GM21529 (cell line): ENCODE data around the gene CDH8.

ENCODE experiments used
- ATAC-seq: cut with Tn5 transposase; IDR thresholded peaks from one replicate; pipeline ENCODE4 v1.9.1; 2021; ENCODE audit not compliant: unreplicated experiment

Gene CDH8

DNA sequence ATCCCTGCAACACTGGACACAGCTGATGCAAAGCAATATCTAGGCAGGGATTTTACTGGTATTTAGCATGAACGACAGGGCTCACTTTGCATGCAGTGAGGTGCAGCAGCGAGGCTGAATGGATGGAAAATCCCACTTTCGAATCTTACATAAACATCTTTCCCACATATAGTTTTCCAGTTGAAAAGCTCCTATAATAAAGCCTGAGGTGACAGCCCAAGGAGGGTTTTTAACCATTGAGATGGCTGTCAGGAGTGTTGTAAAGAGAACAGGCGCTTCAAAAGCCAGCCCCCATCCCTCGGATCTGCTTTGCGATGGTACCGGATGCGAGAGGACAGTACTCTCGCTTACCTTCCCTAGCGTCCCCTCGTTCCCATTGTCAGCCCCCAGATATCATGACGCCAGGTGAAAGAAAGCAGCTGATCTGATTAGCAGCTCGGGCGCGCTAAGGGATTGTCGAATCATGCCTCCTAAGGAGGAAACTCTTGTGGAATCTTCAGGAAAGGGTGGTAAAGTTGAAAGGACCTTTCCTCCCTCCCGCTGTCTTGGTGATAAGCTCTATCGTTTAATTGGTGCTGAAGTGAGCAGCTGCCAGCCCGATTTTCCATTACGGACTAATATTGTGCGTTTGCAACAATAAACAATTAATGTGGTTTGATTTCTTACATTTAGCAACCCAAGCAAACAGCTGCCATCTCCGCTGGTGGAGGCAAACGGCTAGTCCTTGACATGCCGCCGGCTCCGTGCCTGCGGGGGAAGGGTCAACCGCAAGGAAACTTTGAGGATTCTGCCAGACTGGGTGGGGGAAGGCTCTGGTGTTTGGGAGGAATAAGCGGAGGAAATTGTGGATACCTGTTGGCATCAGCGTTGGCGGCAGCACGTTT is 1.8 kb downstream of the CDH8 start:
- ATAC-seq: no peak

DNA sequence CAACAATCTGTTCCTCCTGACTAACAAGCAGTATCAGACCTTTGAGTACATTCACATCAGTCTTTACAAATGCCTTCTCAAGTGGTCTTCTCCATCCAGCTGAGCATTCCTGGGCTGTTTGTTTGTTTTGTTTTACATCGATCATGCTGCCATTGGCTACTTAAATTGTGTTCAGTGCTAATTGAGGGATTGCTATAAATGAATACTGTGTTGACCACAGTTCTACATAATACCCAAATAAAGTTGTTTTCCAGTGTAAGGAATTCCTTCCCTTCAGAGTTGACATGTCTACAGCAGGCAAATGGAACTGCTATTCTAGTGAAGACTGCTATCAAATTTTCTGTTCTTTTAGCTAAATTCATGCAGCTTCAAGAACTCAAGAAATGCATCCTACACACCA is 3.2 kb downstream of the CDH8 start:
- ATAC-seq: no peak

DNA sequence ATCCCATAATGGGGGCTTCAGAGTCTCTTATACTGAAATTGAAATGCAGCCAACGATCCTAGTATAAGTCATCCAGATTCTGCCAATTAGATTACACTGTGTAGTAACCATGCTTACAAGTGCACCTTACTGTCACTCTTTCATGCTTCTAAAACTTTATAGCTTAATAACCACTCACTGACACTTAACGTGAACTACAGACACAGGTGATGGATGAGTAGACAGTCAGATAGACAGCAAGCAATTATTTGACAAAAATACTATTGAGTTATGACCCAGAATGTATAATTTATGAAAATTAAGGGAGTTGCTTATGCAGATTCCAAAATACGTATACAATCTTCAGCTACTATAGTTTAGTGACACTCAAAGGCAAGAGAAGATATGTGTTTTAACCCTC is 6.3 kb downstream of the CDH8 start:
- ATAC-seq: no peak

DNA sequence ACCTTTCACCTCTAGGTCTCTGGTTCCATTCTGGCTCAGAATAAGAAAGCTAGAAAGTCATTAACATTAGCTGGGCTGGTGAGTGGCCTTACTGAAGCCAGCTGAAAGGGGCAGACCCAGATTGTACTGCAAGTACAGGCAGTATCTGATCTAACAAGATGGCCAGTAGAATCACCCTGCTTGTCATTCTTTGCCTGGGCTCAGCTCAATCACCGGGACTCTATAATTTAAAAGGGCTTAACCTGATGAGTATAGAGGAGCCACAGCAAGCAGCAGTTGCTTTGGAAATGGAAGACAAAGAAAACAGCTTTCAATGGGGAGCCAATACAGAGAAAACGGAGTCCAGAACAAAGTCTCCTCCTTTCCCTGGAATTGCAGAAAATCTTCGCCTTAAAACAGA is 13.6 kb downstream of the CDH8 start:
- ATAC-seq: no peak

DNA sequence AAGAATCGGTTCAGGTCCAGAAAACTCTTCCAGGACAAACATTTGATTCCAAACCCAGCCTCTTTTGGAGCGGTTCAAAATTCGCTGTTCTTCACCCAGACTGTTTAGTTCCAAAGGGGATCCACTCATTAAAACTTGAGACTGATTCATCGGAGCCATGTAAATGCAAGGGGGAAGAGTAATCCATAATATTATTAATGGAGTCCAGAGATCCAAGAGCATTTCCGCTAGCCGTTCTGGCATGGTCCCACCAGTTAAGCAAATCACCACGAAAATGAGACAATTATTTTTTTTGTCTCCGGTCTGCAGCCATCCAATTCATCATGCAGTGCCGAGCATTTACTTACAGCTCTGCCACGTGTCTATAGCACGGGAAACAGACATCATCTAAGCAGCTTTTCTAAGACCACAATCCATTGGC is 15.1 kb downstream of the CDH8 start:
- no peak for ATAC-seq

DNA sequence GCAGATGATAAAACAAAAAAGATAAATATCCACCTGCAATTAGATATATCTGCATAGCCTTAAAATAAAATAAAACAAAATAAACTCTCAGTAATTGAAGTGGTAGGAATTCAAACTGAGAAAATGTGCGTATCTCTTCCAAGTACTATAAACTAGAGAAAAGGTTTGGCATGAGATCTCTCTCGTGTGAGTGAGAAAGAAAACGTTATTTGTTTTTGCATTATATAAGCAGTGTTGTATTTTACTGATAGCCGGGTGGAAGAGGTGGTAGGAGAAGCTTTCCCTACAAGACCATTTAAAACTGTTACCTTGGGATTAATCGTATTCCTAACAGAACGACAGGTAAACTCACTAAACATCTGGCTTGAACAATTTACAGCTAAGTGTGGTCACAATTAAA is 15.6 kb downstream of the CDH8 start:
- ATAC-seq: no peak

DNA sequence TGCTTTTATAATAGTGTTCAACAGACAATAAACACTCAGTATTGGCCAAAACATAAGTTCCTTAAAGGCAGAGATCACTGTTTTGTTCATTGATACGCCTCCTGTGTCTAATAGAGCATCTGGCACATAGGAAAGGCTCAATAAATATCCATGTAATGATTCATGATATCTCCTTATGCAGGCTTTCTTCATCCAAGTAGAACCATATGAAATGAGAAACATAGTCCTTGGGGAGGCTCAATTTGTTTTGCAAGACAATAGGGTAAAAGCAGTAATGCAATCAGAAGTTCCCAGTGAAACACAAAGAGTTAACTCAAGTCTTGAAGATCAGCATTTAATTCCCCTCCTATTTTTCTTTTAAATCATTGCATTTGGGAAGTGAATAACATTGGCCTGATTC is 16.4 kb downstream of the CDH8 start:
- ATAC-seq: no peak

DNA sequence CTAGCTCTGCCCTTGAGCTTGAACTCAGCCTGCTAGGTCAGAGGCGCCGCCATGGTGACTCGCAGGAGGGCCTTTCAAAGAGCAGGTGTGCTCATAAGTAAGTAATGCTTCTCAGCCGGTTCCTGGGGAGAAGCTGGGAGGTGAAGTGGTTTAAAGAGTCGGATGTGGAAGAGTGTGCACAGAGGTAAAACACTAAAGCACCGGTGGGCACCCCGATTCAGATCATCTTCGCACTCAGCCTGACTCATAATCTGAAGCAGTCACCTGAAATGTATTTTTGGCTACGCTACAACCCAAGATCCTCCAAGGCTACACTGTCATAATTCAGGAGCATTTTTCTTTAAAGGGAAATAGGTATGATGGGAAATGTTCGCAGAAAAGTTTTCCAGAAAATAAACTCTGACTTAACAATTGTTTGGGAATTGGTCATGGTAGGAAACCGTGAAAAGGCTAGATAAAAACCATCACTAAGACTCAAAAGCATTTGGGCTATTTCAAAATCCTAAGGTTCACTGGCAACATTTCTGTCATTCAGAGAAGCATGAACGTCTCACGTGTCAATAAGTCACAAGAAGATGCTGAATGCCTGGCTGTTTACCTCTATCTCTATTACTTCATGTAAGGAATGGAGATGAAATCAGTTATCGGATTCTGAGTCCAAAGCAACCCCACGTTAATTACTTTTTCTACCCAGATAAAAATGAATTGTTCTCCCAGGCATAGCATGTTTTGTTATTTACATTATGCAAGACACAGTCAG is 17.8 kb downstream of the CDH8 start:
- no peak for ATAC-seq

DNA sequence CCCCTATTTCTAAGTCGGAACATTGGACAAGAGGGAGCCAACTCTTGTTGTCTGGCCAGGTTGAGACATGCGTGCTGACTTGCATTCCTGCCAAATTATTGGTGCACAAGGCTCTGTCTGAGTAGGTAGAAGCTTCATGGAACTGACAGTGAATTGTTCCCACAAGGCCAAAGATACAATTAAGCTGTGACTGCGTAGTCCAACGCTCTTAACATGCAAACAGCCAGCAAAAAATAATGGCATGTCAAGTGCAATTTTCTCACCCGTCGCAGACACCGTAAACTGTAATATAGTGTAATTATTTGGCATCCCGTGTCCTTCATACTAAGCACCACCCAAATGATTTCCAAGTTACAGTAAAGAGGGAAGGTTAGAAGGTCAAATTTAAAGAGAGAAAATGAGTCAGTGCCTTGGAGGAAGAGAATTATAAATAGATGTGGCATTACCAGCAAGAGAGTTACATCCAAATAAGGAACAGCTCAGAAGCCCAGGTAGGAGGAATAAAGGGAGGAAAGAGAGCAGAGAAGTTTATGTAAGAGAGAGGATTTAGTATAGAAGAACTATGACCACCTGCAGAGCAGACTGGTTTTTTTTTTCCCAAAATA is 21.8 kb downstream of the CDH8 start:
- no peak for ATAC-seq

DNA sequence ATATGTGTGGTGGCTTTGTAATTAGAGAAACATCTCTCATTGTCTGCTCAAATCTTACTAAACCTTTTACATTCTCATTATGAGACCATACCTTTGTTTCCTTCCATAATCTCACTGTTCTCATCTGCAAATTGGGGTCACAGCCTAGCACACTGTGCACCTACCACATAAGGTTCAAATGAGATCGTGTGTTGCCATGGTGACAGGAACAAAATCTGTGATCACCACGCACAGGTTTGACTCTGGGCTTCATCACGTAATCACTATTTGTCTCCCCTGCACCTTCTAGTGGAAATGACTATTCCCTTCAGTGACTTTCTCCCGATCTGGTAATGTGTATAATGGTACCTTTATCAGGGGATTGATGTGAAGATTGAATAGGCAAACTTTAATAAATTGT is 26.1 kb downstream of the CDH8 start:
- ATAC-seq: no peak

DNA sequence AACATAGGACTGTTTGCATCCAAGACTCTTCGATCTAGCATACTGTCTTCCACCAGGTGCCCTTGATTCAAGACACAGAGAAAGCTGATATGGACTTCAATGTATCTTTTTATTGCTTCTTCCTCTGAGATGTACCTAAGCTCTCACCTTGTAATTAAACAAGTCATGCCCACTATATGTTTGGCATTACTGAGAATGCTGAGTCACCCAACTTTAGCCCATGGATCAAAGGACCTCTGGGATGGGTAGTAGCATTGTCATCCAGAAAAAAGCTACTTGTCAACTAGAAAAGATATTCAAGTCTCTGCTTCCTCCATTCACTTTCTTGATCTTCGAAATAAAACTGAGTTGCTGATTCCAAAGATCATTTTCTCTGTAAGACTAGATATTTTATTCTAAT is 37.8 kb downstream of the CDH8 start:
- no peak for ATAC-seq

DNA sequence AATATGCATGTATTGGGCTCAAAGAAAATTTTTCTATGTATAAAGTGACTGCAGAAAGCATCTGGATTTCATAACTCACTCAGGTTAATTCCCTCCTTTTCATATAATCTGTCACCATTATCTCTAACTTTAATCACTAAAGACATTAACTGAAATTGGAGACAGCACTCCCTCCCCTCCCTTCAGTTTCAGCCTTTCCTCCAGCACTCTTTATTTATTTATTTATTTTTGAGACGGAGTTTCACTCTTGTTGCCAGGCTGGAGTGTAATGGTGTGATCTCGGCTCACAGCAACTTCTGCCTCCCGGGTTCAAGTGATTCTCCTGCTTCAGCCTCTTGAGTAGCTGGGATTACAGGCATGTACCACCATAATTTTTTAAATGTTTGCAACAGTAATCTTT is 43.1 kb downstream of the CDH8 start:
- ATAC-seq: no peak

DNA sequence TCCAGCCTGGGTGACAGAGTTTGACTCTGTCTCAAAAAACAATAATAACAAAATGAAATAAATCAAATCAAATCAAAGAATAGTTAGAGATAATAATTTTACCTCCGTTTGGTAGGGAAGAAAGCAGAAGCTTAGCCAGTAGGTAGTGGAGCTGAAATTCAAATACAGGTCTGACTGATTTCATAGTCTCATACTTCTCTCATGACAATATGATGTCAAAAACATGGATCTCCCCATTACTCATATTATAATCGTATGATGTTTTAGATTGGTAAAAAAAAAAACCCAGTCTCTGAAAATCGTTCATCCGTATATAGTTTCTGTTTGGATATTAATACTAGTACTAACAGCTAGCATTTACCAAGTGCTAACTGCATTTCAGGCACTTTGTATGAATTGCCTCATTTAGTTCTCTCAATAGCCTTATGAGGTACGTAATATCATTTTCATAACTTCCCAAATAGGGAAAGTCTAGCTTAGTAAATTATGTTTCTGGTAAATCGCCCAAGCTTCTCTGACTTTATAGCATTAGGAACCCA is 48.7 kb downstream of the CDH8 start:
- no peak for ATAC-seq

DNA sequence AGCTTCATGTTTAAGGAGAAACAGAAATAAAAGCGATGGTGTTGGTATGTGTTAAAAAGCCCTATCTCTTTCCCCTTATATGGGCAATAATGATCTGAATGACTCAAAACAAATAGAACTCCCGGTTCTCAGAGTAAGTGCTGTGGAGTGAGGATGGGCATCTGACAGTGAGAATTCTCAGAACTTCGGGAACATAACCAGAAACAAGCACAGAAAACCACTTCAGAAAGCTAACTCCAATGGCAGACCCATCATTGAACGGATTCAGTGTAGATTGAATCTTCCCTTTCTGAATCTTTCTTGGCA is 67.2 kb downstream of the CDH8 start:
- ATAC-seq: no peak

DNA sequence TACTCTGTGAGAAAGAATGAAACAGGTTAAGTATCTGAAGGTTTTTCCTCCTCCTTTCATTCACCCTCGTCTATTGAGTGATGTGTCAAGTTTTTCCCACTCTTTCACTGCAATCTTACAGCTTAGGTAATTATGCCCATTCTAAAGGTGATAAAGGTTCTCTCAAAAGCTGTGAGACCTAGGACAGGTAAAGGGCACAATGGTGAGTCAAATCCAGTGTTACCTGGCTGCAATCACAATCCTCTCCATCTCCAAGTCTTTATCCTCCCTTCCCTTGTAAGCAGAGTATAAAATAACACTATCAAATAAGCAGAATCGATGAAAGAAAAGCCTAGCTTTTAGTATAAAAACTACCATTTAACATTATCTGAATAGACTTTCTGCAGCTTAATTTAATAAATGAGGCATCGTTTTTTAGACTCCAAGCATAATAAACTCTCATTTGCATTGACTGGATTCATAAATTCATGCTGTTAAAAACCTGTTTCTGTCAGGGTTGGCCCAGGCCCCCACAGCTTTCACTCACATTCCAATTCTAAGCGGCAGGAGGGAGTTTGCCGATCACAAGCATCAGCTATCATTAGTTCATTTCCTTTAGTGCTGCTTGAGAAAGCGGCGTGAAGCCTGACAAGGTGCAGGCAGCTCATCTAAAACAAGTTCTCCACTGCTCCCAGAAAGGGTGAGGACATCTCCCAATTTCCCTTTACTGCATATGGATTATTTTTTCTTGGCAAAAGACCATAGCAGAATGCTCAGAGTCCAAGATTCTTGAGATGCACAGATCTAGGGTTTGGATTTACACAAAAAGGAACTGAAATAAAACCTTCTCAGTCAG is 67.8 kb downstream of the CDH8 start:
- no peak for ATAC-seq

DNA sequence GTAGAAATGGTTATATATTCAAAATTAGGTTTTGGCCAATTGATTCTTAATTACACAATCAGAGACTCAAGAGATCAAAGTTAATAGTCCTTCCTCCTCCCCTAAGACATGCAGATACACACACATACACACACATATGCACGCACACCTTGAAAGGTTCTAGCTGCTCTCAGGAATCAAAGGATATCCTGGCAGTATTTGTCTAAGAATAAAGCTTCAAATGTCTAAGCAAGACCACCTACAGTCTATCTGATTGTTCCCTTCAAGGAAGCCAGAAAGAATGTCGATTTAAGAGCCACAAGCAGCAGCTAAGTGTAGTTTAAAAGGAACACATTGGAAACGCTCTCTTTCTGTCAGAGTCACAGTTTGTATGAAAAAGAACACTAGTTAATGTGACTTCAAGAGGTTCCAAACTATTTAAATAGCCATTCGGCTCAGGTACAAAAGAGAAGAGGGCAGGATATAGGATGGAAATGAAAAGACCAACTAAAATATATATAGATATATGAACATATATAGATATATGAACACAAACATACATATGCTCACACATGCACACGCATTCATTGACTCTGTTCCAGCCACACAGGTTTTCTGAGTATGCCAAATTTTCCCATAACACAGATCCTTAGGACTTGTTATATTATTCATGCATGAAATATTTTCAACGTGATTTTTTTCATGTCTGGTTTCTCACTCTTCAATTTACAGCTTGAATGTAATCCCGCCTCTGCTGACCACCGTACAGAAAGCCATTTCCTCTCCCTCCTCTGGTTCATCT is 79.0 kb downstream of the CDH8 start:
- ATAC-seq: no peak

DNA sequence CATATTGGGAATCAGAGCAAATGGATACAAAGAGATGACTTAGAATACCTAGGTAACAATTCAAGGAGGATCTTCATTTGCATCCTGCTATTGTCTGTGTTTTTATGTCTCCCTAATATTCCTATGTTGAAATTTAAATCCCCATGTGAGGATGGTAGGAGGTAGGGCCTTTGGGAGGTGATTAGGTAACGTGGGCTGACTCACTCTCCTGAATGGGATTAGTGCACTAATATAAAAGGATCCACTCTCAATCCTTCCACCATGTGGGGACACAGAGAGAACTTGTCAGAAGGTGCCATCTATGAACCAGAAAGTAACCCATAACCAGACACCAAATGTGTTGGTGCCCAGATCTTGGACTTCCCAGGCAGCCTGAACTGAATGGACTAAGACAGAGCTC is 83.4 kb downstream of the CDH8 start:
- ATAC-seq: no peak

DNA sequence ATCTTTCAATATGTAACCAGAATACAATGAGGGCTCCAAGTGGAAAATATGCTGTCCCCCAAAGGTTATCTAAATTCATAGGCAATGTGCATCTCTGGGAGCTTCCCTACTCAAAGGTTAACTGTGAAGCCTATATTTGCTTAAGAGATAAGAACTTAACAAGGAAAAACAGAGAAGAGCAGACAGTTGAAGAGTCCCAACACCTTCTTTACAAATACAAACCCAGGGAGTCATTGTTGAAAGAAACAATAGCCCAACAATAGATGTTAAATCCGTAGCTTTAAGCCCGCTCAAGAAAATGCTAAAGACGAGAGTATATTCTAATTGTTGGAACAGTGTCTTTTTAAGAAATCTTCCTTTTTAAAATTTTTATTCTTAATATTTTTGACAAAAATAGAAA is 87.8 kb downstream of the CDH8 start:
- no peak for ATAC-seq

DNA sequence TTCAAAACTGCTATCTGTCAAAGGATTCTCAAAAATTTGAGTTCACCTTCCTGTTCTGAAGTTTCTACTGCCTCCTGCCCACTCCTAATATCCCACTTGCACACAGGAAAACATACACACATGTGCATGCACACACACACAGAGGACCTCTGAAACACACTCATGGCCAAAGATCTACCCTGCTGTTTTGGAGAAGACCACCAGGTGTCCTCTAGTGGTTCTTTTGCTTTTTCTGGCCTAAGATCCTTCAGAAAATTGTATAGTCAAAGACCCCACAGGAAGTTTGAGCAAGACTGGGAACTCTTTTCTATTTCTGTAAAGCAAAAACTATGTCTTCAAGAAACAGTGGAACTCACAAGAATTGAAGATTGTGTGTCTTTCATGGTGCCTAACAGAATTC is 90.2 kb downstream of the CDH8 start:
- ATAC-seq: no peak

DNA sequence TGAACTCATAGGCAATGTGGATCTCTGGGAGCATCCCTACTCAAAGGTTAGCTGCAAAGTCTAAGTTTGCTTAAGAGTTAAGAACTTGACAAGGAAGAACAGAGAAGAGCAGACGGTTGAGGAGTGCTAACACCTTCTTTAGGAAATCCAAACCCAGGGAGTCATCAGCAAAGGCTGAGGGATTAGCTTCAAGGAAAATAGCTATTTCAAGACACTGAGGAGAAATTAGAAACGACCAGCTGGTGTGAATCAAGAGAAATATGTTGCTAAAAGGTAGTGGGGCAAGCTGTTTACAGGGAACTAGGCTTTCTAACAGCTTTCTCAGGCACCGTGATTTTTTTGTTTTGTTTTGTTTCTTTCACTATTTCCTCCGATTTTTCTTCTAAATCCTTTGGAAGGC is 90.7 kb downstream of the CDH8 start:
- ATAC-seq: no peak
